ENCODE measurements around the gene THSD7A. TPM values are rescaled to one million over a fixed set of nuclear protein-coding genes. Genes with fewer than 3 reads are reported as not detected.

Gene THSD7A
- total and polyA plus RNA-seq, 2 of the 4 experiments (the other 2 are of a cell fraction) = 0.02 to 0.18 TPM

- Histone ChIP-seq H3K9ac (ENCODE audit: low read depth, low read length) (no peak overlapping the region), H2AK9ac (replicated peaks; ENCODE audit: low read depth, low read length, poor library complexity) (no peak overlapping the region), H3K56ac (ENCODE audit: extremely low read depth, insufficient read depth, low read length) (no peak overlapping the region), H2BK5ac (ENCODE audit: low read depth, low read length, poor library complexity, severe bottlenecking) (no peak overlapping the region), H2BK15ac (ENCODE audit: low read depth, low read length) (no peak overlapping the region), H3K14ac (replicated peaks; ENCODE audit: low read depth, low read length) (no peak overlapping the region), H3K4me3 (ENCODE audit: insufficient read depth, low read depth, low read length) (no peak overlapping the region), H4K20me1 (ENCODE audit: insufficient read depth, low read length) (no peaks in the 10 kb centered on the region), H4K5ac (ENCODE audit: low read depth, low read length) (no peak overlapping the region), H3K27ac (ENCODE audit: insufficient read depth, low read length) (no peak overlapping the region), H3K4me1 (ENCODE audit: control insufficient read depth, insufficient read depth, low read length) (no peaks in the 10 kb centered on the region), H3K27me3 (ENCODE audit: control insufficient read depth, insufficient read depth, low read length) (no peaks in the 10 kb centered on the region), H3K4me2 (ENCODE audit: low read depth, low read length) (no peak overlapping the region), H3K23ac (ENCODE audit: low read depth, low read length) (no peak overlapping the region), H3K9me1 (ENCODE audit: insufficient read depth, low read length) (no peaks in the 10 kb centered on the region), H2AK5ac (ENCODE audit: low read depth, low read length) (no peak overlapping the region), H4K91ac (ENCODE audit: insufficient read depth, low read depth, low read length) (no peak overlapping the region), H3K79me1 (ENCODE audit: low read depth in 1 of 2, low read length in 2 of 2) (no peaks in the 10 kb centered on the region), H2BK120ac (ENCODE audit: low read depth, low read length) (no peak overlapping the region), H3K18ac (ENCODE audit: low read depth, low read length) (no peak overlapping the region), H3K9me3 (ENCODE audit: control insufficient read depth, insufficient read depth, low read length) (no peaks in the 10 kb centered on the region), H3K4ac (ENCODE audit: low read depth, low read length) (no peak overlapping the region), H2AFZ (replicated peaks; ENCODE audit: low read length, poor library complexity) (no peak overlapping the region), H2BK20ac (ENCODE audit: low read depth, low read length) (no peak overlapping the region), H4K8ac (ENCODE audit: low read depth in 2 of 2, low read length in 2 of 2) (no peak overlapping the region), H3K36me3 (ENCODE audit: control insufficient read depth, insufficient read depth, low read length) (no peaks in the 10 kb centered on the region)
- no CpG with 5 or more reads among the region's 1 CpG for WGBS, 2 experiments (ENCODE audit: extremely low coverage in 2 of 2, insufficient read length in 1 of 2)
- no peak for DNase-seq
- dilution Hi-C loops (cut with HindIII; ENCODE audit: low sequenced_read_pairs, unreplicated experiment) (no loop called here), in situ Hi-C loops (cut with MboI; ENCODE audit: low sequenced_read_pairs) (no loop called here), intact Hi-C loops (cut with micrococcal nuclease) (no loop called here)
- no TSS peak for BruUV-seq (replicated peaks)
- ATAC-seq (ENCODE audit: low read depth) = no peak
- TF ChIP-seq USF2 (IDR thresholded peaks at IDR 0.05; ENCODE audit: low read depth, low read length) = no peak
- no peak for TF ChIP-seq NFE2L2 (IDR thresholded peaks at IDR 0.05; ENCODE audit: low read depth, low read length)
- no peak for TF ChIP-seq SMC3 (IDR thresholded peaks at IDR 0.05; ENCODE audit: low read depth, low read length)
- no peak for TF ChIP-seq MAZ (IDR thresholded peaks at IDR 0.05; ENCODE audit: borderline replicate concordance, low read depth, low read length)
- no peak for TF ChIP-seq RCOR1 (IDR thresholded peaks at IDR 0.05; ENCODE audit: insufficient replicate concordance, low read length)
- no peak for TF ChIP-seq RAD21 (IDR thresholded peaks at IDR 0.05; ENCODE audit: low read length)
- TF ChIP-seq FOS (IDR thresholded peaks at IDR 0.05; ENCODE audit: low read depth, low read length) = no peak
- no peak for TF ChIP-seq ELK1 (IDR thresholded peaks at IDR 0.05; ENCODE audit: borderline replicate concordance, low read depth, low read length)
- no peak for TF ChIP-seq CHD1 (IDR thresholded peaks at IDR 0.05; ENCODE audit: low read depth, low read length)
- TF ChIP-seq POLR2A (IDR thresholded peaks at IDR 0.05; ENCODE audit: low read depth, low read length) = no peak
- ChIA-PET CTCF (no interaction called here), POLR2A (ENCODE audit: unreplicated experiment) (no interaction called here)
Measured at GRCh38 chr7:11573128-11573750, 258.8 kb downstream of the THSD7A start.

All from IMR-90 (cell line).